Stimulated activated effector memory CD8-positive, alpha-beta T cell treated with anti-CD3 and anti-CD28 coated beads, Interleukin-12 subunit alpha, Interleukin-12 subunit beta, amount 100 ng/mL, for 72 hours (primary cell): ENCODE results near the gene APBB3.
"Not testable (repeated sequence)": the region's sequence is repeated elsewhere in the genome, so short reads cannot be mapped to it uniquely, and the experiment has no call there.

Experiments used
- ATAC-seq: fragments of 150-1000 bp; cut with Tn5 transposase; 2 replicates; pipeline ENCODE4 v1.10.0; 2021
- DNase-seq, 2 donors: peaks; one replicate each; pipeline ENCODE4 v3.0.0; 2021 to 2022; ENCODE audit warnings: low spot score in 2 of 2
- H3K27ac Mint-ChIP-seq: one replicate; pipeline ENCODE4 v1.8.0; 2022; ENCODE audit warnings: mild to moderate bottlenecking, mixed read lengths
- H3K36me3 Mint-ChIP-seq: one replicate; pipeline ENCODE4 v1.8.0; 2022; ENCODE audit warnings: mild to moderate bottlenecking, mixed read lengths
- H3K4me1 Mint-ChIP-seq: one replicate; pipeline ENCODE4 v1.8.0; 2022; ENCODE audit warnings: mixed read lengths
- H3K4me3 Mint-ChIP-seq: one replicate; pipeline ENCODE4 v1.8.0; 2022; ENCODE audit warnings: mild to moderate bottlenecking, mixed read lengths
- H3K9me3 Mint-ChIP-seq: one replicate; pipeline ENCODE4 v1.8.0; 2022; ENCODE audit warnings: mixed read lengths

Gene APBB3

DNA sequence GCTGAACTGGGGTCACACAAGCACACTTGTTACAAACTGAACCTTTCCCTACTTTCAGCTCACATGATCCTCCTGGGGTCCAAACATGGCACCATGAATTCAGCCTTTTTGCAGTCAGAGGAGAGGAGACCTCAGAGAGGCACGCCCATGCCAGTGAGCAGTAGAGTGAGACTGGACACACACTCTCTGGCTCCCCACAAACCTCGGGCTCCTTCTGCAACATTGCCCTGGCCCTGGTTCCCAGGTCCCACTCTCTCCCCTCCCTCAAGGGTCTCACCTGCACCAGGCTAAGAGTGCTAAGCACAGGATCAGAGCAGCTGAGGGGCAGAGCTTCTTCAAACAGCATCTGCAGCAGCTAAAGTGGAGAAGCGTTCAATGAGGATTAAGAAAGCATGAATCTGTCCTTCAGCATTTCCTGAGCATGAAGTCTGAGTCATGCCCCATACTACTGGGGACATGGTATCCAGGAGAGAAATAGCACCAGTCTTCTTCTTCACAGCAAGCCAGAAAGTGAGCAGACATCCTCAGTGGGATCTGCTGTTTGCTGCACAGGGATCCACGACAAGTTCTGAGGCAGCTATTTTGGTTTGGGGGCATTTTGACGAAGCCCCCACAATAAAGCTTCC is 27.5 kb upstream of the APBB3 start:
- Mint-ChIP-seq H3K4me3 (no peak overlapping the region), H3K4me1 (no peaks in the 10 kb centered on the region), H3K9me3 (no peaks in the 10 kb centered on the region), H3K27ac (no peak overlapping the region), H3K36me3 (no peaks in the 10 kb centered on the region)
- ATAC-seq (peak; percentile 26), DNase-seq (no peak)

DNA sequence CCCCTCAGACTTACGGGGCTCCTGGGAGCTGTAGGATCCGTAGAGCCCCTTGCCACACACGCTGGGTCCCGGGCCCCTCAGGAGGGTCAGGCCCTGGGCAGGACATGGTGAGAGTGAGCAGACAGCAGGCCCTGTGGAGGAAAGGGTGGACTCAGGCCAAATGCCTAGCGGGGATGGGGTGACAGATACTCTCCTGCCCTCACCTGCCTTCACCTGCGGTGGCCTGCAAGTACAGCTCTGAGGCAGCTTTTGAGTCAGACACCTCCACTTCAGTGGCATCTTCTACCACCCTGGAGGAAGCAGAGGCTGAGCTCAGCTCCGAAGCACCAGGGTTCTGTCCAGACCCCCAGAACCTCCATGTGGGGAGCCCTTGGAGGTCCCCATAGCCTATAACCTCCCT is 26.5 kb upstream of the APBB3 start:
- H3K36me3 Mint-ChIP-seq, result no peaks in the 10 kb centered on the region
- no peaks in the 10 kb centered on the region for H3K4me1 Mint-ChIP-seq
- no peaks in the 10 kb centered on the region for H3K9me3 Mint-ChIP-seq
- no peak for DNase-seq
- no peak overlapping the region for H3K27ac Mint-ChIP-seq
- no peak overlapping the region for H3K4me3 Mint-ChIP-seq
- no peak for ATAC-seq

DNA sequence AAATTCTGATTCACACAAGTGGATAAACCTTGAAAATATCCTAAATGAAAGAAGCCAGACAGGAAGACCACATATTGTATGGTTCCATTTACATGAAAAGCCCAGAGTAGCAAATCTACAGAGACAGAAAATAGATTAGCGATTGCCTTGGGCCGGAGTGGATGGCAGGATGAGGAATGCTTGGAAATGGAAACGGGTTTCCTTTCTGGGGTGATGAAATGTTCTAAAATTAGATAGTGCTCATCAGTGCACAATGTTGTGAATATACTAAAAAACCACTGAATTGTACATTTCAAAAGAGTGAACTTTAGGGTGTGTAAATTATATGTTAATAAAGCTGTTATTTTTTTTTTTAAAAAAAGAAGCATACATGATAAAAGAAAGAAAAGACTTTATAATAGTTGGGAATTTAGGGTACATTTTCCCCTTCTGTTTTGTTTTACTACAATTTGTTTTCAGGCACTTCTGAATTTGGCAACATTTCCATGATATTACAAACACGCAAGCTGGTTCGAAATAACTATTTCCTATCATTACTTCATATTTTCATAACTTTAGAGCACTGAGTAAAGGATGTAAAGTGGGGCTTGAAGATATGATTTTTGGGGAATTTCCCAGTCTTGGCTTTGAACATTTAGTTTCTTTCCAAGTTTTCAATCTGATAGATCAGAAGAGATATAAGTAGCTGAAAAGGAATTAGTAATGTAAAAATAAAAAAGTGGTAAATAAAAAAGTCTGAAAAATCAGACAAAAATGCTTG is 24.1 kb upstream of the APBB3 start:
- Mint-ChIP-seq H3K36me3 (no peaks in the 10 kb centered on the region), H3K9me3 (no peaks in the 10 kb centered on the region), H3K4me1 (no peaks in the 10 kb centered on the region), H3K4me3 (no peak overlapping the region), H3K27ac (no peak overlapping the region)
- ATAC-seq (no peak), DNase-seq (no peak)

DNA sequence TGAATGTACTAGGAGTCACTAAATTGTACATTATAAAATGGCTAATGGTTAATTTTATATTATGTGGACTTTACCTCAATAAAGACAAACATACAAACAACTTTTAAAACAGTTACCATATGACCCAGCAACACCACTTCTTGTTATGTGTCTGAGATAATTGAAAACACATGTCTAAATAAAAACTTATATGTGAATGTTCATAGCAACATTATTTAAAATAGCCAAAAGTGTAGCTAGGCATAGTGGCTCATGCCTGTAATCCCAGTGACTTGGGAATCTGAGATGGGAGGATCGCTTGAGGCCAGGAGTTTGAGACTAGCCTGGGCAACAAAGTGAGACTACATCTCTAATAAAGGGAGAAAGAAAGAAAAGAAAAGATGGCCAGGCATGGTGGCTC is 23.1 kb upstream of the APBB3 start:
- Mint-ChIP-seq H3K4me1 (no peaks in the 10 kb centered on the region), H3K9me3 (no peaks in the 10 kb centered on the region), H3K36me3 (no peaks in the 10 kb centered on the region), H3K27ac (no peak overlapping the region), H3K4me3 (no peak overlapping the region)
- DNase-seq (no peak), ATAC-seq (no peak)

DNA sequence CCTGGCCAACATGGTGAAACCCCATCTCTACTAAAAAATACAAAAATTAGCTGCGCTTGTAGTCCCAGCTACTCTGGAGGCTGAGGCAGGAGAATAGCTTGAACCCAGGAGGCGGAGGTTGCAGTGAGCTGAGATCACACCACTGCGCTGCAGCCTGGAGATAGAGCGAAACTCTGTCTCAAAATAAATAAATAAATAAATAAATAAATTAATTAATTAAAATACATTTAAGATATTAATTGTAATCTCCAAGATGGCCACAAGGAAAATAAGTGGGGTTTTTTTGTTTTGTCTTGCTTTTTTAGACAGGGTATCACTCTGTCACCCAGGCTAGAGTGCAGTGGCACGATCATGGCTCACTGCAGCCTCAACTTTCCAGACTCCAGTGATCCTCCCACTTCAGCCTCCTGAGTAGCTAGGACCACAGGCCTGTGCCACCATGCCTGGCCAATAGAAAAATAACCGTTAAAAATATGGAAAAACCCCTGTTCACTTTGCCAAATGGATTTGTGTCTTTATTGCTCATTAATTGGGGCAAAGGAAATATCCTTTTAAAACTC is 14.9 kb upstream of the APBB3 start:
- DNase-seq, H3K4me3 Mint-ChIP-seq, ATAC-seq, H3K36me3 Mint-ChIP-seq, H3K9me3 Mint-ChIP-seq, H3K4me1 Mint-ChIP-seq, H3K27ac Mint-ChIP-seq: not testable (repeated sequence)

DNA sequence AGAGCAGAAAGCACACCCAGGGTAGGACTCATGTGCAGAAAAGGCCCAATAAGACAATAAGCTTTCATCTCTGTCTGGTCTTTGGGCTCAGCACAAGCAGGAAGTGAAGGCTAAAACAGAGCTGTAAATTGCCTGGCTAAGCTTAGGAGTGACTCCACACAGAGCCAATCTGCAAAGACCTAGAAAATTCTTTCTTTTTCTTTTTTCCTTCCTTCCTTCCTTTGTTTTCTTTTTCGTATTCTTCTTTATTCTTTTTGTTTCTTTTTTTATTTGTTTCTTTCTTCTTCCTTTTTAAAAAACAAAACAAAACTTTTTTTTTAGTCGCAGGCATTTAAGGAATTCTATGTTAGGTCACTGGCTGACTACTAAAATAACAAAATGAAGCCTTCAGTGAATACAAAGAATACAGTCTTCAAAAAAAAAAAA is 12.4 kb upstream of the APBB3 start:
- no peak overlapping the region for H3K4me3 Mint-ChIP-seq
- ATAC-seq, result no peak
- H3K27ac Mint-ChIP-seq, result peak overlapping the region; percentile 29
- no peaks in the 10 kb centered on the region for H3K36me3 Mint-ChIP-seq
- H3K9me3 Mint-ChIP-seq, result no peaks in the 10 kb centered on the region
- no peak for DNase-seq
- H3K4me1 Mint-ChIP-seq, result no peaks in the 10 kb centered on the region

DNA sequence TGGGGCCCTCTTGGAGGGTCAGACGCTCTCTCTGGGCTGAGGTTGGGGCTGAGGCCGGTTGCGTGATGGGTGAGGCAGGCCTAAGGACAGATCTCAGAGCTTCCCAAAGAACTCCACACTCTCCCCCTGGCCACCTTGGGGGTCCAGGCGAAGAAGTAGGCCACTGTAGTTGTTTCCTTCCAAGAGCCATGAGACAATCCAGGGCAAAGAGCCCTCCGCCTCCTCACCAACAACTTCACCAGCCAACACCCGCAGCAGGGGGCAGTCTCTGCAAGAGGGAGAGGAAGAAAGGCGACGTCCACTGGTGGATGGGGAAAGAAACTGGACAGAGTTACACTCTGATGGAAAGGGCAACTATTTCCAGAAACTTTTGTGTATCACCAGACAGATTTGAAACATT is 10.9 kb upstream of the APBB3 start:
- DNase-seq (no peak), ATAC-seq (no peak)
- Mint-ChIP-seq H3K9me3 (no peaks in the 10 kb centered on the region), H3K4me1 (peaks cover 2% of the 10 kb centered on the region), H3K27ac (peak overlapping the region; percentile 37), H3K36me3 (peaks cover 6% of the 10 kb centered on the region), H3K4me3 (no peak overlapping the region)

DNA sequence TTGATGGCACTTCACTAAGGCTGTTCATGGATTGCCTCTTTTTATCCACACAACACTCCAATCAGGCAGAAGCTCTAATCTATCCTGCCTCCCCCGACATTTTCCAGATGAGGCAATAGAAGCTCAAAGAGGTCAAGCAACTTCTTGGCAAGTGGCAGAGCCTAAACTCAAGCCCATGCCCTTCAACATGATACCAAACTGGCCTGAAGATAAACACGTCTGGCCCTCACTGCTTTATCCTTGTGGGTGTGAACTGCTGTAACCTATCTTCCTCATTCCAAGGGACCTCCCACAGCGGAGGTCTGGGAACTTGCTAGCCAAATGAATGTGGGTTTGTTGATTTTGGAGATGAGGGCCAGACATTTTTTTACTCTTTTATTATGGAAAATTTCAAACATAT is 9.8 kb upstream of the APBB3 start:
- Mint-ChIP-seq H3K27ac (no peak overlapping the region), H3K4me3 (no peak overlapping the region), H3K9me3 (no peaks in the 10 kb centered on the region), H3K4me1 (peaks cover 8% of the 10 kb centered on the region), H3K36me3 (peaks cover 6% of the 10 kb centered on the region)
- no peak for DNase-seq
- no peak for ATAC-seq

DNA sequence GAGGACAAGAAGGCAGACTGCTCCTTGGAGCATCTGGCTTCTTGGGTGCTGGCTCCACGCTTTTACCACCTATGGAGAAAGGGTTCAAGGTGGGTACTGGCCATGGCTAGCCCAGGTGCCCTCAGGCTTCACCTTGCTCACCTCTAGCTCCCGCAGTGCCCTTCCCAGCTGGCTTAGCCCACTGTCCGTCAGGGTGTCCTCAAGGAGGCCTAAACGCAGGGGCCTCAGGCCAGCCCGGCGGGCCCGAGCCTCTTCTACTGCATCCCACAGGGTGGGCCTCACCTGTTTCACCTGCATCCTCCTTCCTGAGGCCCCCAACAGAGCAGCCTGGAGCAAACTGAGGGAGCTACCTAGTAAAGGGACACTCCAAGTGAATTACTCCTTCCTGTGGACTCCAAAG is 9.3 kb upstream of the APBB3 start:
- H3K9me3 Mint-ChIP-seq, result no peaks in the 10 kb centered on the region
- peaks cover 6% of the 10 kb centered on the region for H3K36me3 Mint-ChIP-seq
- ATAC-seq (no peak), DNase-seq (no peak)
- no peak overlapping the region for H3K4me3 Mint-ChIP-seq
- peaks cover 12% of the 10 kb centered on the region for H3K4me1 Mint-ChIP-seq
- H3K27ac Mint-ChIP-seq, result no peak overlapping the region

DNA sequence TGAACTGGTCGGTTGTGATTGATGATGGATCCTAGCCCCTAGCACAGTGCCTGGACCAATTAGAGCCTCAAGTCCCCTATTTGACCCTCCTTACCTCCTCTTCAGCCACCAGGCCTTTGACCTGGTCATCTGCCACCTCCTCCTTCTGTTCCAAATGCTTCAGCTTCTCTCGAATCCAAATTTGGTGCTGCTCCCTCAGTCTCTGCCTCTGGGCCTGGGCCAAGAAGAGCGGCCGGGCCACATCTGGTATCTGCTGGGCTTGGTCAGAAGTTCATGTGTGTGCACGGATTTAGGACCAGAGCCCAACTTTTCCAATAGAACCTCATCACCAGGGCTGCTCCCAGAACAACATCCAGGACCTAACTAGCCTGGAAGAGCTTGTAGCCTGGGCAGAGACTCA is 6.7 kb upstream of the APBB3 start:
- H3K4me3 Mint-ChIP-seq, result no peak overlapping the region

DNA sequence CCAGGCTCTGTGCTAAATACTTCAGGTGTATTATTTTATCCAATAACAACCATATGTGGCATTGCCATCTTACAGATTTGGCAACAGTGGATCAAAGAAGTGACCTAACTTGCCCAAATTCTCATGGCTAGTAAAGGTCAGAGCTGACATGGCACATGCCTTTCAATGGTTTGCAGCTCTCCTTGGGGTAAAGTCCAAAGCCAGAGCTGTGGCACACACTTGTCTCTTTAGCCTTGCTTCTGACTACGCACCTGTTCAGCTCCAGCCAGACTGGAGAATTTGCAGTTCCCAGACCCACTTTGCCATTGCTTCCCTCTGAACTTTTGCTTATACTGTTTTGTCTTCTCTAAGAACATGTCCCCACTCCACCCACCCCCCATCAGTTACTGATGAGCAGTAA is 6.1 kb upstream of the APBB3 start:
- Mint-ChIP-seq H3K9me3 (no peaks in the 10 kb centered on the region), H3K4me3 (no peak overlapping the region), H3K4me1 (peaks cover 43% of the 10 kb centered on the region), H3K36me3 (peaks cover 16% of the 10 kb centered on the region), H3K27ac (peak overlapping the region; percentile 84)
- no peak for ATAC-seq
- no peak for DNase-seq

More for the DNA sequence above, 6.7 kb upstream of the APBB3 start:
- Mint-ChIP-seq H3K4me1 (peaks cover 37% of the 10 kb centered on the region), H3K27ac (peak overlapping the region; percentile 84), H3K36me3 (peaks cover 16% of the 10 kb centered on the region), H3K9me3 (no peaks in the 10 kb centered on the region)
- DNase-seq, result no peak
- no peak for ATAC-seq

DNA sequence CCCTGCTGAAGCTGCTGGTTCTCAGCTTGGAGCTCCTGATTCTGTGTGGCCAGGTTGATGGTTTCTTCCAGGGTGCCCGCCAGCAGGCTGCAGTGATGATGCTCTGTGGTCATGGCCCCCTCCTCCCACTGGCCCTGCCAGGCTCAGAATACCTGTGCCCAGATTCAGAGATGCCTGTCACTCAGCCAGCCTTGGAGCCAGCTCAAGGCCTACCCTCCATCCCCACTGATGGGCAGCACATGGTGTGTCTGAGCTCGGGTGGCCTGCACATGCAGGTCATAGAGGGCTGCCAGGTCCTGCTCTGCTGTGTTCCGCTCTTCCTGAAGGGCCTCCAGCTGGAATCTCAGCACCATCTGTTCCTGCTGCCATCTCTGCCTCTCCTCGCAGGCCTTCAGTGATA is 5.7 kb upstream of the APBB3 start:
- no peak for ATAC-seq
- Mint-ChIP-seq H3K4me3 (no peak overlapping the region), H3K36me3 (peaks cover 20% of the 10 kb centered on the region), H3K4me1 (peaks cover 47% of the 10 kb centered on the region), H3K27ac (peak overlapping the region; percentile 84), H3K9me3 (no peaks in the 10 kb centered on the region)
- no peak for DNase-seq

DNA sequence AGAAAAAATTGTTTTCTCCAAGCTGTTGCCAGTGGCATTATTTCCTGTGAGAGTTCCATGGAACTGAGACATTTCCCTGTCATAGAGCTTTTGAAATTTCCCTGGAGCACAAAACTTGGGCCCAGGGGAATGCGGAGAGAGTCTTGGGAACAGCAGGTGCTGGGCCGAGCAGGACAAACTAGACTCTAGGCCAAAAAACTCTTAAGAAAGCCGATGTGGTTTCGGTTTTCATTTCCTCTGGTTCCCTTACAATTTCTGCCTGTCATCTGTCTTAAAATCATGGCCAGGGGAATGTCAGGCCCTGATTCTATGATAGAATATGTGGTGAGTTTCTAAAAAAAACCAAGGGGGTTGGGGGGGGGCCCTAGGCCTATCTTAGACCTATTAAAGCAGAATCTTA is 4.8 kb upstream of the APBB3 start:
- peaks cover 29% of the 10 kb centered on the region for H3K36me3 Mint-ChIP-seq
- DNase-seq (no peak), ATAC-seq (no peak)
- peak overlapping the region; percentile 84 for H3K27ac Mint-ChIP-seq
- peaks cover 49% of the 10 kb centered on the region for H3K4me1 Mint-ChIP-seq
- peak overlapping the region; percentile 35 for H3K4me3 Mint-ChIP-seq
- H3K9me3 Mint-ChIP-seq, result no peaks in the 10 kb centered on the region

DNA sequence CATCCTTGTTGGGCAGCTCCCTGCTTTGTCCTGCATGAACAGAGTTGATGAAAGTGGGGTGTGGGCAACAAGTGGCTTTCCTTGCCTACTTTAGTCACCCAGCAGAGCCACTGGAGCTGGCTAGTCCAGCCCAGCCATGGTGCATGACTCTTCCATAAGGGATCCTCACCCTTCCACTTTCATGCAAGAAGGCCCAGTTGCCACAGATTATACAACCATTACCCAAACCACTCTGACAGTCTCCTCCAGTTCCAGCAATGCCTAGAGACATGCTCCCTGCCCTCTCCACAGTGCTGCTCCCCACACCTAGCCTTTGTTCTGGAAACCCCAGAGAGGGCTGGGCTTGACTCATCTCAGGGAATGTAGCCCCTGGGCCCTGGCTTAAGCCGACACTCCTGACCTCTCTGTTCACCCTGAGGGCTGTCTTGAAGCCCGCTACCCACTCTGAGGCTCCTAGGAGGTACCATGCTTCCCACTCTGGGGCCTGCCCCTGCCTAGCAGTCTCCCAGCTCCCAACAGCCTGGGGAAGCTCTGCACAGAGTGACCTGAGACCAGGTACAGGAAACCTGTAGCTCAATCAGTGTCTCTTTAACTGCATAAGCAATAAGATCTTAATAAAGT is 4.2 kb upstream of the APBB3 start:
- ATAC-seq, result no peak
- Mint-ChIP-seq H3K9me3 (no peaks in the 10 kb centered on the region), H3K27ac (peak overlapping the region; percentile 84), H3K36me3 (peaks cover 34% of the 10 kb centered on the region), H3K4me1 (peaks cover 55% of the 10 kb centered on the region), H3K4me3 (peak overlapping the region; percentile 35)
- DNase-seq, result peak in 1 of 2 donors; percentile 48

DNA sequence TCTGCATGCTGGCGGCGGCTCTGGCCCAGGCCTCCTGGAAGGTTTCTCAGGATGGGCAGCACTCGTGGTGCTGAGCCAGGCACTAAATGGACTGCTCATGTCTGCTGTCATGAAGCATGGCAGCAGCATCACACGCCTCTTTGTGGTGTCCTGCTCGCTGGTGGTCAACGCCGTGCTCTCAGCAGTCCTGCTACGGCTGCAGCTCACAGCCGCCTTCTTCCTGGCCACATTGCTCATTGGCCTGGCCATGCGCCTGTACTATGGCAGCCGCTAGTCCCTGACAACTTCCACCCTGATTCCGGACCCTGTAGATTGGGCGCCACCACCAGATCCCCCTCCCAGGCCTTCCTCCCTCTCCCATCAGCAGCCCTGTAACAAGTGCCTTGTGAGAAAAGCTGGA is 3.5 kb upstream of the APBB3 start:
- DNase-seq, result no peak
- H3K9me3 Mint-ChIP-seq, result no peaks in the 10 kb centered on the region
- peaks cover 34% of the 10 kb centered on the region for H3K36me3 Mint-ChIP-seq
- peak overlapping the region; percentile 54 for H3K27ac Mint-ChIP-seq
- H3K4me3 Mint-ChIP-seq, result peak overlapping the region; percentile 82
- peaks cover 56% of the 10 kb centered on the region for H3K4me1 Mint-ChIP-seq
- ATAC-seq, result no peak
